Lung (tissue), 12 donors: ENCODE measurements around the gene NPY2R. TPM values are rescaled to one million over a fixed set of nuclear protein-coding genes. Genes with fewer than 3 reads are reported as not detected.

Experiments used
- ATAC-seq: fragments of 200-7000 bp; cut with Tn5 transposase; one replicate; pipeline ENCODE4 v1.9.1; 2020; ENCODE audit warnings: moderate number of reproducible peaks; ENCODE audit not compliant: insufficient read depth, low FRiP score
- DNase-seq, 3 donors: peaks; one replicate each; pipeline ENCODE4 v3.0.0-alpha.2; 2013 to 2017
- H3K27ac ChIP-seq, 2 donors: one replicate each; pipeline ENCODE4 v1.5.1; 2013; ENCODE audit warnings: mild to moderate bottlenecking in 2 of 2, moderate library complexity in 2 of 2, control low read depth in 1 of 2, inconsistent platforms in 1 of 2, low read depth in 1 of 2, low read length in 1 of 2
- H3K27me3 ChIP-seq, 3 donors: one replicate each; pipeline ENCODE4 v1.5.1; 2013; ENCODE audit warnings: low read length in 2 of 3; ENCODE audit not compliant: control insufficient read depth in 3 of 3, insufficient read depth in 3 of 3
- H3K36me3 ChIP-seq, 4 donors: one replicate each; pipeline ENCODE4 v1.5.1; 2013; ENCODE audit warnings: low read length in 4 of 4, mild to moderate bottlenecking in 1 of 4, moderate library complexity in 1 of 4; ENCODE audit not compliant: control insufficient read depth in 4 of 4, insufficient read depth in 4 of 4
- H3K4me1 ChIP-seq, 5 donors: one replicate each; pipeline ENCODE4 v1.5.1; 2013; ENCODE audit warnings: low read length in 5 of 5, mild to moderate bottlenecking in 2 of 5, moderate library complexity in 1 of 5; ENCODE audit not compliant: control insufficient read depth in 5 of 5, insufficient read depth in 5 of 5
- H3K4me3 ChIP-seq: one replicate; pipeline ENCODE4 v1.5.1; 2013; ENCODE audit warnings: mild to moderate bottlenecking, control low read depth, moderate library complexity
- H3K9ac ChIP-seq, 2 donors: one replicate each; pipeline ENCODE4 v1.5.1; 2013; ENCODE audit warnings: low read length in 2 of 2, control low read depth in 1 of 2; ENCODE audit not compliant: insufficient read depth in 1 of 2
- H3K9me3 ChIP-seq, 4 donors: one replicate each; pipeline ENCODE4 v1.5.1; 2013; ENCODE audit warnings: low read length in 3 of 4, mild to moderate bottlenecking in 1 of 4, moderate library complexity in 1 of 4; ENCODE audit not compliant: control insufficient read depth in 4 of 4, insufficient read depth in 3 of 4
- CTCF ChIP-seq: IDR thresholded peaks from 2 replicates; pipeline ENCODE4 v1.5.1; 2012; ENCODE audit warnings: mild to moderate bottlenecking; ENCODE audit errors: control extremely low read depth, extremely low read depth
- WGBS, 2 donors: extraction: QIAGEN DNeasy Blood & Tissue Kit; methylation state at CpG; one replicate each; pipeline ENCODE4 v1.1.7; 2013; 5-methylcytosine and 5-hydroxymethylcytosine counted together
- polyA plus RNA-seq, 2 donors: library from polyadenylated mRNA; stranded (reverse); fragments of 200-250 nt; gene quantifications; one replicate each; pipeline ENCODE4 v1.2.1, GENCODE V29; 2013
- total RNA-seq, 2 donors: library from RNA; depleted of rRNA in 1 of 2; stranded (reverse); fragments of >200 nt in 1 of 2; gene quantifications; one replicate each; pipeline ENCODE4 v1.2.1, GENCODE V29; 2014 to 2021
- donor health status: control.
- donor health status: control.
- donor health status: Bipolar disorder and iron deficiency.
- donor health status: healthy.
- donor health status: DM: yes; HTN: yes; CAD: no.

NPY2R gene
- total and polyA plus RNA-seq, 4 donors: 0.01 to 0.65 TPM; not detected in 2

DNA sequence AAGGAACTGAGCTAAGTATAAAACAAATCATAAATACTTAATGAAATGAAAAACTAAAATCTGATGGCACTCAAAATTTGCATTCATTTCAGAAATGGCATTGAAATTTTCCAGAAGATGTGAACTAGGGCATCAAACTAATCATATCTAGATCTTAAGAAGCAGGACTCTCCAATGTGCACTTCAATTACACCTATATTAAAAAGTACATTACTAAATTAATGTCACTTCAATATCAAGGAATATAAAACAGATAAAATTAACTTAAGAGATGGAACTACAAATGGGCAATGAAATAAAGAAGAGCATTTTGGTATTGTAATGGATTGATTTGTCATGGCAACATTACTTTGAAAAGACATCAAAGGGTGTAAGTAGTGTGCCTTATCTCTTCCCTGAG, 20.3 kb downstream of the NPY2R start:
- no peak overlapping the region for H3K4me3 ChIP-seq
- H3K27ac ChIP-seq: no peak overlapping the region
- no peaks in the 10 kb centered on the region for H3K27me3 ChIP-seq
- ATAC-seq: no peak
- no peak overlapping the region for H3K9ac ChIP-seq
- no peaks in the 10 kb centered on the region for H3K36me3 ChIP-seq
- TF ChIP-seq CTCF: no peak
- H3K9me3 ChIP-seq: no peaks in the 10 kb centered on the region
- no peak for DNase-seq
- no peaks in the 10 kb centered on the region for H3K4me1 ChIP-seq

DNA sequence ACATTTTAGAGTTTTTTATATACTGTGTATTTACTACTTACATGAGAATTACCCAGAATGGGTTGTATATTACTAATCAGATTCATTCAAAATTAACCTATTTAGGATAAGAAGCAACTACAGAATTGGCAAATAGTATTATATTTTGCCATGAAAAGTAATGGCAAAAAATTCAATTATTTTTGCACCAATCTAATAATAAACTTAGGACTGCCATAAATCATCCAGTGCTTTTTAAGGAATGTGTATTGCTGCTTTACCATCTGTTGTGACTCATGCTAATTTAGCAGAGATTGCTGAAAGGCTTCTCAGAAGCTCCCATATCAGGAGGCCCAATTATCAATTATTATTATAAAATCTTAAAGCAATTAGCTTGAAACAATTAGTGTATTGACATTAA, 24.0 kb downstream of the NPY2R start:
- DNase-seq (no peak), ATAC-seq (no peak)

GRCh38 chr4:155234206-155234605, 25.8 kb downstream of the NPY2R start:
- Histone ChIP-seq H3K9me3 (no peaks in the 10 kb centered on the region), H3K9ac (no peak overlapping the region), H3K36me3 (no peaks in the 10 kb centered on the region), H3K27me3 (no peaks in the 10 kb centered on the region), H3K4me1 (no peaks in the 10 kb centered on the region), H3K4me3 (no peak overlapping the region), H3K27ac (no peak overlapping the region)
- ATAC-seq: no peak
- TF ChIP-seq CTCF: no peak
- 84 to 85% methylated on average over 1 of the region's 1 CpG for WGBS, 2 donors
- no peak for DNase-seq

More for the DNA sequence above, 24.0 kb downstream of the NPY2R start:
- no peak overlapping the region for H3K4me3 ChIP-seq
- H3K4me1 ChIP-seq: no peaks in the 10 kb centered on the region
- H3K9me3 ChIP-seq: no peaks in the 10 kb centered on the region
- H3K9ac ChIP-seq: no peak overlapping the region
- no peaks in the 10 kb centered on the region for H3K36me3 ChIP-seq
- TF ChIP-seq CTCF: no peak
- H3K27me3 ChIP-seq: no peaks in the 10 kb centered on the region
- no peak overlapping the region for H3K27ac ChIP-seq

- TF ChIP-seq CTCF: no peak
- Histone ChIP-seq H3K9ac (no peak overlapping the region), H3K9me3 (no peaks in the 10 kb centered on the region), H3K4me1 (no peaks in the 10 kb centered on the region), H3K27ac (no peak overlapping the region), H3K27me3 (no peaks in the 10 kb centered on the region), H3K36me3 (no peaks in the 10 kb centered on the region), H3K4me3 (no peak overlapping the region)
- no peak for DNase-seq
- no peak for ATAC-seq
- 74 to 89% methylated on average over 1 of the region's 1 CpG for WGBS, 2 donors
Observed at GRCh38 chr4:155237567-155237966, 29.1 kb downstream of the NPY2R start.
